Loucy (cell line): ENCODE results near the gene STH.

Source experiments
- CTCF ChIP-seq: fragments of 200-600 bp; sonication (generic); conservative IDR thresholded peaks from 2 replicates; pipeline ENCODE4 v1.5.1; 2014; ENCODE audit warnings: mild to moderate bottlenecking, antibody characterized with exemption, low read length
- EZH2phosphoT487 ChIP-seq: fragments of 200-600 bp; IDR thresholded peaks from 2 replicates; pipeline ENCODE4 v1.6.1; 2018; ENCODE audit warnings: antibody characterized with exemption, mild to moderate bottlenecking, moderate library complexity, borderline replicate concordance

- TF ChIP-seq CTCF (no peak), EZH2phosphoT487 (no peak)
These were observed 32.3 kb upstream of the STH start for GRCh38 chr17:45966606-45967280.
